GM21381 (cell line): ENCODE measurements around the gene CTSH.

Experiments
- ATAC-seq: cut with Tn5 transposase; IDR thresholded peaks from one replicate; pipeline ENCODE4 v1.9.1; 2021; ENCODE audit warnings: mild to moderate bottlenecking, moderate library complexity; ENCODE audit not compliant: unreplicated experiment

Gene CTSH

GRCh38 chr15:78978601-78979179 lies 33.8 kb upstream of the CTSH start:
- no peak for ATAC-seq

- ATAC-seq, result peak; percentile 20
These were observed 32.9 kb upstream of the CTSH start for GRCh38 chr15:78977591-78978347.

DNA sequence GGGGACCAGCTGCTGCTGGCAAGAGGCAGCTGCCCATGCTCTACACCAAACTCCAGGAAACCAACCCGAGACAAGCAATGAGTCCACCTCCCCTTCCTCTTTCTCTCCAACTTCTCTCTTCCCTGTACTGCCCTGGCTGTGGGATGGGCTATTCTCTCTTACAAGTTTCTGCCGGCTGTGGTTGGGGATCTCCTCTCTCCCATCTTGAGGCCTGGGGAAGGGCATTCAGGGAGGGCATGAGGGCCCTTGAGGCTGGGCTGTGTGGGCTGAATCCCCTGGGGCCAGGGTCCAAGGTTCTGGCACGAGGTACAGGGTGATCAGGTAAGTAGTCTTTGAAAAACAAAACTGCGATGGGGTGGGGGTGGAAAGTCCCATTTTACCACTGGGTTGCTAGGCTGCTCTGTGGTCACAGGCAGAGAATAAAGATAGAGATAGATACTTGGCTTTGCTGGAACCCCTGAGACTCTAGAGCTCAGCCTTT lies 32.3 kb upstream of the CTSH start:
- ATAC-seq, result peak; percentile 66

GRCh38 chr15:78976691-78977090 lies 31.8 kb upstream of the CTSH start:
- peak; percentile 7 for ATAC-seq

GRCh38 chr15:78974272-78974918 lies 29.5 kb upstream of the CTSH start:
- ATAC-seq, result no peak

- no peak for ATAC-seq
These were observed 25.0 kb upstream of the CTSH start for GRCh38 chr15:78969687-78970349.

GRCh38 chr15:78968539-78969271 lies 23.9 kb upstream of the CTSH start:
- no peak for ATAC-seq

DNA sequence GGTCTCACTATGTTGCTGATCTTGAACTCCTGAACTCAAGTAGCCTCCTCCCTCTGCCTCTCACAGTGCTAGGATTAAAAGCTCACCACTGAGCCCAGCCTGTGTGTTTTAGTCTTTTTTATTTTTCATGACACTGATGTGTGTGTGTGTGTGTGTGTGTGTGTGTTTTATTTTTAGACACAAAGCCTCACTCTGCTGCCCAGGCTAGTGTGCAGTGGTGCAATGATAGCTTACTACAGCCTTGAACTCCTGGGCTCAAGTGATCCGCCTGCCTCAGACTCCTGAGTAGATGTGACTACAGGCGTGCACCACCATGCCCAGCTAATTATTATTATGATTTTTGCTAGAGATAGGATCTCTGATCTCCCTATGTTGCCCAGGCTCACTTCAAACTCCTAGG lies 23.3 kb upstream of the CTSH start:
- ATAC-seq, result no peak

DNA sequence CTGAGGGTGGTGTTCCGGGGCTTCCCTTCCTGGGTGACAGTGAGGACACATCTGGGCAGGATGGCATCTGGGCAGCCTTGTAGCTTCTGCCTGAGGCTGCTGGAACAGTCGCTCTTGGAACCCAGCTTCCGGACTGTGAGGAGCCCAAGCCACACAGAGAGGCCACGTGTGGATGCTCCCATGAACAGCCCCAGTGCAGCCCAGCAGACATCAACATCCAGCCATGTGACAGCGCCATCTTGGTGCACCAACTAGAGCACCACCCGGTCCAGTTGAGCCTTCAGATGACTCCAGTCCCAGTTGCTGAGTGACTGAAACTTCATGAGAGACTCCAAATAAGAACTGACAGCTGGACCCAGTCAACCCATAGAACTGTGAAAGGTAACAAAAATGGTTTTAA lies 15.5 kb upstream of the CTSH start:
- ATAC-seq, result no peak

DNA sequence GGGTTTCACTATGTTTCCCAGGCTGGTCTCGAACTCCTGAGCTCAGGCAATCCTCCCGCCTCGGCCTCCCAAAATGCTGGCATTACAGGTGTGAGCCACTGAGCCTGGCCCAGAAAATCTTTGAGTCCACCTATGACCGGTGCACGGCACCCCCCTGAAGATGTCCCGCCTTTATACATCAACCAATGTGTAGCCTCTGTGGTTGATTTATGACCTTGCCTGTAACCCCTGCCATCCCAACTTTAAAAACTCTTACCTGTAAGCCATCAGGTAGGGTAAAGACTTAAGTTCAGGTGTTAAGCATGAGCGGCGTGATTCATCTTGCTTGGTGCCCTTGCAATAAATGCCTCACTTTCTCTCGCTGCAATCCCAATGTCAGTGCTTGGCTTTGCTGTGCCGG lies 14.5 kb upstream of the CTSH start:
- ATAC-seq, result no peak

DNA sequence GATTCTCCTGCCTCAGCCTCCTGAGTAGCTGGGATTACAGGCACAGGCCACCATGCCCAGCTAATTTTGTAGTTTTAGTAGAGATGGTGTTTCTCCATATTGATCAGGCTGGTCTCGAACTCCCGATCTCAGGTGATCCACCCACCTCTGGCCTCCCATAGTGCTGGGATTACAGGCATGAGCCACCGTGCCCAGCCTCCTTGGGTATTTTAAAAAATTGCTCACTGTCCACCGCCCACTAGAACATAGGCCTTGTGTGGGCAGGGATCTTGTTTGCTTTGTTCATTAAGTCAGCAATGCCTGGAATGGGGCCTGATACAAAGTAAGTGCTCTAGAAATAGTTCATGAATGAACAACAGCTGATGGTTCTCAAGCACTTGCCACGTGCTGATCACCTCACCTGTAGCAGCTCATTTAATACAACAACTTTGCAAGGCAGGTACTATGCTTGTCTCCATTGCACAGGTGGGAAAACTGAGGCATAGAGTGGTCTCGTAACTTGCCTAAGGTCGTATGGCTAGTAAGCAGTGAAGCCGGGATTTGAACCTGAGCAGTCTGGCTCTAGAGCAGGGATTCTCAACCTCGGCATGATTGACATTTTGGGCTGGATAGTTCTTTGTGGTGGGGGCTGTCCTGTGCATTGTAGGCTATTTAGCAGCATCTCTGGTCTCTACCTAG lies 12.7 kb upstream of the CTSH start:
- no peak for ATAC-seq

DNA sequence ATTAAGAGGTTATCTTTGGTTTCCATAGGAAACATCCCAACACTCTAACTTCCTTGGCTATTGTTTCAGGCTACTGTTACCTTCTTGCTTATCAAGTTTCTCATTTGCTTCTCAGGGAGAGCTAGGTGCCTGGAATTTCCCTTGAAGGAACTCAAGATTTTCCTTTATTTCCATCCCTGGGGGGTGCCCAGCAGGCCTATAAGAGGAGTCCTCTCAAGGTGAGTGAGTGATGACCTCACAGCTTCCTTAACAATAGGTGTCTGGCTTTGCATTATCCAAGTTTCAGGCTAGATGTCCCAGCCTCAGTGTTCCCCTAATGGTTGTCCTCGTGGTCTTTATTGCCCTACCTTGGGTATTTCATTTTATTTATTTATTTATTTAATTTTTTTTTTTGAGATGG lies 12.1 kb upstream of the CTSH start:
- no peak for ATAC-seq

DNA sequence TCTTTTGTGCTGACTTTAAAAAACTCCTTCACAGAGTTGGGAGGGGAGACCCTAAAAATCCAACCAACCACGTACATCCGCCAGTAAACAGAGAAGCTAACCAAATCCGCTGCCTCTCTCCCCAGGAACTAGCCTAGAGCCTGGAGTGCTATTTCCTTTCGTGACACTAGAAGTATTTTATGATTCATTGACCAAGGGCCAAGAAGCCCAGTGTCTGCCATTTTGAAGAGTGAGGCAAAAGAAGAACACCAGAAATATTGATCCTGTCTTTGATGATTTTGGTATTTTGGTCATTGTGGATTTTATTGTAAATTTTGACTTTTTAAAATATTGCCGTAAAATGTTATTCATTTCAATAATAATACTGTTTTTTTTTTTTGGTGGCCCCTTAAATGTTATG lies 10.5 kb upstream of the CTSH start:
- no peak for ATAC-seq

DNA sequence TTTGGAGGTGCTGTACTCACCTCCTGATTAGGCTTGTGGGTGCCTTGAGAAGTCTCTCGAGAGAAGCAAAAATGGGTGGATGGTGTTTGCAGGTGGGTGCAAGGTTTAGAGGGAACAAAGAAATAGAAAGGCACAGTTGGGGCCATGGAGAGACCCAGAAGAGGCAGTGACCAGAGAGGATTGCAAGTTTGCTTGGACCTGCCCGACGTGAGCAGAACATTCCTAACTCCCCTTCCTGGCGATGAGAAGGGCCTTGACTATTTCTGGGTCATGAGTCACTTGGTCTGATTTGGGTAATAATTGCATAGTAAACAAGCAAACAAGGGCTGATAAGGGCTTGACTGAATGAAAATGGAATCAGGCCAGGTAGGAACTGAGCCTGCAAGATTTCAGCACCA lies 7.0 kb upstream of the CTSH start:
- ATAC-seq, result no peak

GRCh38 chr15:78950902-78951840 lies 6.3 kb upstream of the CTSH start:
- ATAC-seq, result no peak

- ATAC-seq, result no peak
These were observed 5.5 kb upstream of the CTSH start for GRCh38 chr15:78950343-78950742.

DNA sequence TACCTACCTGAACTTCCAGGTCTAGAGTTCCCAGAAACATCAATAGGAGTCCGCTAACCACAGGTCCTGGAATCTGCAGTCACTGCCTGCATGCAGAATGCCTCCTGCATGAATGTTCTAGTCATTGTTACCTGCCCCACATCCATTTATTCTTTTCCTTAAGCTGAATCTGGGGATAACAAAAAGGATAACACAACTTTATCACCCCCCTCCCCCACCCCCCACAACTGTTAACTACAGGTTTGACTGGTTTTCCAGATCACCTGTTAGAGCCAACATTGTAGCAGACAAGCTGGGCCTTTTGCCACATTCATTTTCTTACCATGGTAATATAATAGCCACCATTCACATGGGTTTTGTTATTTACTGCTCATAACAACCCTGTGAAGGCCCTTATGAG lies 4.6 kb upstream of the CTSH start:
- ATAC-seq, result no peak

DNA sequence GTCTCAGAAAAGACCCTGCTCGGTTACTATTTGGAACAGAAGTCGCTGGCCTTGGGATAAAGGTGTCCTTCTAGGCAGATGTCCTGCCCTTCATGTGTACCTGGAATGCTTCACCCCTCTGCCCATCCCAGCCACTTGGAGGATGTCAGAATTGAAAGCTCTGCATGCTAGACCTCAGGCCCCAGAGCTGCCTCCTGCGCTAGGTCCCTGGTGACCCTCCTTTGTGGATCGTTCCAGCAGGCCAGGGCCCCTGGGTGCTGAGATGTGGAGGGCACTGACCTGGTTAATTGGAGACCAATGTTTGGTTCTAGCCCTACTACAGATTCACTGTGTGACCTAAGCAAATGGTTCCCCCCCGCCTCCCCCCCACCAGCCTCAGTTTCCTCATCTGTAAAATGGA lies 2.7 kb upstream of the CTSH start:
- ATAC-seq, result no peak

DNA sequence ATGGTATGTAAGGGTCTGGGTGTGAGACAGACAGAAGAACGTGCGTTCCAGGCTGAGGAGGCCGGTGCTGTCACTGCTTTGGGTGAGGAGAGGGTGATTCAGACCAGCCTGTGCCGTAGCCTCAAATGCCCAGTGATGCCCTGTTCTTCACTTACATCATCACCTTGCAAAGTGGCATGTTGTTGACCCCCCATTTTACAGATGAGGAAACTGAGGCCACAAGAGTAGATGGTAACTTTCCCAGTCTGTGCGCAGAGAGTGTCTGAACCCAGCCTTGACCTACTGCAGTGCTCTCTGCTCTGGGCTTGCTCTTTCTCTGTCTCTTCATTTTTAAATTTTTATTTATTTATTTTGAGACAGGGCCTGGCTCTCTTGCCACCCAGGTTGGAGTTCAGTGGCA lies 1.6 kb upstream of the CTSH start:
- no peak for ATAC-seq
